Stimulated activated naive CD8-positive, alpha-beta T cell treated with anti-CD3 and anti-CD28 coated beads, Interleukin-15, Interleukin-2, amounts not matched to agents 100 ng/mL and 50 ng/mL, for 24 hours (primary cell): Measurements from ENCODE around the gene SOD3.

Experiments
- H3K27ac Mint-ChIP-seq: one replicate; pipeline ENCODE4 v1.8.0; 2021; ENCODE audit warnings: mild to moderate bottlenecking, mixed read lengths
- H3K27me3 Mint-ChIP-seq: one replicate; pipeline ENCODE4 v1.8.0; 2021; ENCODE audit warnings: mixed read lengths
- H3K36me3 Mint-ChIP-seq: one replicate; pipeline ENCODE4 v1.8.0; 2021; ENCODE audit warnings: low read depth, mixed read lengths
- H3K4me1 Mint-ChIP-seq: one replicate; pipeline ENCODE4 v1.8.0; 2021; ENCODE audit warnings: low read depth, mixed read lengths
- H3K4me3 Mint-ChIP-seq: one replicate; pipeline ENCODE4 v1.8.0; 2021; ENCODE audit warnings: mild to moderate bottlenecking, mixed read lengths
- H3K9me3 Mint-ChIP-seq: one replicate; pipeline ENCODE4 v1.8.0; 2021; ENCODE audit warnings: mixed read lengths

SOD3 gene

DNA sequence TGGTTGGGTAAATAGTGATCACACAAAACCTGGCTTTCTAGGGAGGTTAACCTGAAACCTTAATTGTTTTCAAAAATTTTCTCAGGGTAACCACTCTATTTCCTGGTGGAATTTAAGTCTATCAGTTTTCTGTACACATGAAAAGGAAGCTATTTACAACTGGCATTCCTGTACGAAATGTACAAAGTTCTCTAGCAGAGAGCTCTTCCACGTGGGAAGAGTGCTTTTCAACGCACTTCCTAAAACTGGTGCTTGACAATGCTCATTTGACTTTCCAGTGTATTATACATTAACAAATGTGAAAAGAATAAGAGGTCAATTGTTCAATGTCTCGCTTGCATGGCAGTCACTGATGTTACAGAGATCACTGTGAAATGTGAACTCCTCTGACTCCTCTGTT lies 2.8 kb upstream of the SOD3 start:
- Mint-ChIP-seq H3K4me3 (no peak overlapping the region), H3K36me3 (no peaks in the 10 kb centered on the region), H3K27me3 (peaks cover 11% of the 10 kb centered on the region), H3K27ac (no peak overlapping the region), H3K4me1 (no peaks in the 10 kb centered on the region), H3K9me3 (no peaks in the 10 kb centered on the region)

DNA sequence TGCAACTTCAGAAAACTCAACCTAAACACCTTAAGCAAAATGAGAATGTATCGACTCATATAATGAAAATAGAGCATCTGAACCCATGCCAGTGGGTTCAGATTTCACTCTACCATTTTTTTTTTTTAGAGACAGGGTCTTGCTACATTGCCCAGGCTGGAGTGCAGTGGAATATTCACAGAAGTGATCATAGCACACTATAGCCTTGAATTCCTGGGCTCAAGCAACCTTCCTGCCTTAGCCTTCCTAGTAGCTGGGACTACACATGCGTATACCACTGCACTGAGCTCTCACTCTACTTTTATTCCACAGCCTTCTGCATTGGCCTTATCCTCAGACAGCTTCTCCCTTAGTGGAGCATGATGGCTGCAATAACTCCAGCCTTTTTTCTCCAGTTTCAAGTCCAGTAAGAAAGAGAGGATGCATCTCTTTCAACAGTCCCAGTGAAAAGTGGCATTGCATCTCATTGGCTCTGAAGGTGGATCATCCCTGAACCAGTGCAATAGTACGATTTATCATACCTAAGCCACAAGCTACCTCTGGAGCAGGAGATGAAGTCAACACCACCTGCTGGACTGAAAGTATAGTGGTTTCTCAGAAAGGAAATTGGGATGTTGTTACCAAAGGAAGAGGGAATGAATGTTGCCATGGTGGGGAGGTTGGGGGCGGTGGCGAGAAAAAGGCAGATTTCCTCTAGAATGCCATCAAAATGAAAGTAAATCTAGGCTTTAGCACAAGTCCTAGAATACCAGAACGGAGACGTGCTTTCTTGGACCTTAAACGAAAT lies 2.0 kb upstream of the SOD3 start:
- Mint-ChIP-seq H3K27ac (no peak overlapping the region), H3K4me1 (no peaks in the 10 kb centered on the region), H3K36me3 (no peaks in the 10 kb centered on the region), H3K27me3 (peaks cover 10% of the 10 kb centered on the region), H3K4me3 (no peak overlapping the region), H3K9me3 (no peaks in the 10 kb centered on the region)

DNA sequence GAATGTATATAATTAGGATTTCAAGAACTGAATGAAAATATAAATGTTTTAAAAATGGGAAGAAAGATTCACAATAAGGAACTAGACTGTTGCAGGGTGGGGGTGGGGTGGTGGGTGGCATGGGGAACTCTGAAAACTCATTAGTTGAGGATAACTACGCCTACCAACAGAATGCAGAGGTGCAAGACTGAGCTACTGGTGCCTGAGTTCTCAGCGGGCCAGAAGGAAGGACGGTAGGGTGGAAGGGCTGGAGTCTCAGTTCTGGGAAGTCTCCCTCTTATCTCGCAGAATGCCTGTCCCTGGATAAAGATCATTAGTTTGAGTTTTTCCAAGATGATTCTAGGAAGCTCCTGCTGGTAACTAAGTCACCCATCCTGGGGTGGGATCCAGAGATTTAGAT lies 1.3 kb upstream of the SOD3 start:
- Mint-ChIP-seq H3K4me1 (no peaks in the 10 kb centered on the region), H3K27ac (no peak overlapping the region), H3K36me3 (no peaks in the 10 kb centered on the region), H3K27me3 (peaks cover 16% of the 10 kb centered on the region), H3K9me3 (no peaks in the 10 kb centered on the region), H3K4me3 (no peak overlapping the region)

DNA sequence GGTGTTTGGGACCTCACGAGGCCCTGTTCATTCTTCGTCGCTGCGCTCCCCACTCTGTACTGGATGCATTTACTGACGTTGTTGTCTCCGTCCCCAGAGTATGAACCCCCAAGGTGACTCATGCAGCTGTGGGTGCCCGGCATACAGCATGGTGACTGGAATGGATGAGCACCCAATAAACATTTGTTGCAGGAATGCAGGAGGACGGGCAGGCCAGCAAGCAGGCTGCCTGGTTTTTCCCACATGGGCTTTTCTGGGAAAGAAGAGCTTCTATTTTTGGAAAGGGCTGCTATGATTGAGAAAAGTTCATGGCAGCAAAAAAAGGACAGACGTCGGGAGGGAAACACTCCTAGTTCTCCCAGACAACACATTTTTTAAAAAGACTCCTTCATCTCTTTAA lies 893 bp upstream of the SOD3 start:
- Mint-ChIP-seq H3K36me3 (no peaks in the 10 kb centered on the region), H3K9me3 (no peaks in the 10 kb centered on the region), H3K4me1 (no peaks in the 10 kb centered on the region), H3K27me3 (peaks cover 20% of the 10 kb centered on the region), H3K27ac (no peak overlapping the region), H3K4me3 (no peak overlapping the region)

DNA sequence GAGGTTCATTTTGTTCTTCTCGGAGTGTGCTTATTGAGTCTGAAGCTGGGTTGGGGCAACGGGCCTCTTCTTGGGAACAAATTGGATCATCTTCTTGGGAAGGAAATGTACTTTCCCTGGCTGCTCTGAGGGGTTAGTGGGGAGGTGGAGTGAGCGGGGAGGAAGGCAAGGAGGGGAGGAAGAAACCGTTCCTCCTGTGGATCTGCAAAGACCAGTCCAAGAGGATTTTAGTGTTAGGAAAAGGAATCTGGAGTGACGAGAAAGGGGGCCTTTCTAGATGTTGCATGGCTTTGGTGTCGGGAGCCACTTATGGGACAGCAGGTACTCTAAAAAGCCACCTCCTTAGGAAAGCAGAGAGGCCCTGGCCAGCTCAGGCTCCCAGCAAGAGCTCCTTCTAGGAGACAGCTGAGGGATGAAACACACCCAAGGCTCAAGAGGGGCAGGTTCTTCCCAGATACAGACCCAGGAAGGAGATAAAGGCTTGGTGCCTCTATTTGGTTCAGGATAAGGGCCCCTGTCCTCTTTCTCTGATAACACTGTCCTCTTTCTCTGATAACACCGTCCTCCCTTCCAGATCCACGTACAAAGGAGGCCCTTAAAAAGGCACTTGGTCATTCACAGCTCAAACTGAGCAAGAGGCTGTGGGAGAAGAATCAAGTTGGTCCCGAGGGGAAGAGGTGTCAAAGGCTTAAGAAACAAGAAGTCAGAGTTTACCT lies 451 bp downstream of the SOD3 start:
- H3K36me3 Mint-ChIP-seq: no peaks in the 10 kb centered on the region
- H3K4me1 Mint-ChIP-seq: no peaks in the 10 kb centered on the region
- H3K27me3 Mint-ChIP-seq: peaks cover 27% of the 10 kb centered on the region
- no peak overlapping the region for H3K27ac Mint-ChIP-seq
- H3K9me3 Mint-ChIP-seq: no peaks in the 10 kb centered on the region
- H3K4me3 Mint-ChIP-seq: no peak overlapping the region

DNA sequence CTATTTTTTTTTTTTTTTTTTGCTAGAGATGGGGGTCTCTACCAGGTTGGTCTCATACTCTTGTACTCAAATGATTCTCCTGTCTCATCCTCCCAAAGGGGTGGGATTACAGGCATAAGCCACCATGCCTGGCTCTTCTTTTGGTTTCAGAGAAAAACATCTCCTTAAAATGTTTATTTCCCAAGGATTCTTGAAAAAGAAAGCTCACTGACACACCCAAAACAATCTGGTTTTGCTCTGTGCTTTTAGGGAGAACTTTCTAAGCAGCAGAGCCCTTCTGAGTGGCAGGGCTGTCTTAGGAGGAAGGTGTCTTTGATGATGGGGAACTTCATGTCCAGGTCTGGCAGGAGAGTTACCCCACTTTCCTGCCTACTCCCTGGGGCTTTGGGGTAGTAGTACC lies 1.2 kb downstream of the SOD3 start:
- Mint-ChIP-seq H3K36me3 (no peaks in the 10 kb centered on the region), H3K4me3 (no peak overlapping the region)

DNA sequence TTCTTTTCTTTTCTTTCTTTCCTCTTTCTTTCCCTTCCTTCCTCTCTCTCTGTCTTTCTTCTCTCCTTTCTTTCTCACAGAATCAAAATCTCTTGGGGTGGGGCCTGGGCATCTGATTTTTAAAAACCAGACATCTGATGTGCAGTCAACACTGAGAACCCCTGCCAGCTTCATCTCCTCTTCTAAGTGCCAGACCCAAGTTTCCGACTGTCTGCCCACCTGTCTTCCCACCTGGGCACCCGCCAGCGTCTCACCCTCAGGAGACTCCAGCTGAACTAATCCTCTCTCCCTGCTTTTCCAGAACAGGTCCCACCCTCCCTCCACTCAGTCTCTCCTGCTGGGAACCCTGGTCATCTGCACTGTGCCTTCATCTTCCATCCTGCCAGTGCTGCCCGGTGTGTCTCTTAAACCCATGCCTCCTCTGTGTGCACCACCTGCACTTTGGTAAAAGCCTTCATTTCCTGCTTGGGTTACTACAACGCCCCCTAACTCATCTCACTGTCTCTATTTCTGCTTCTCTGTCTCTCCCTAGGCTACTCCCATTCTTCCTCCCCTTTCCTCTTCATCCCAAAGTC lies 2.8 kb downstream of the SOD3 start:
- Mint-ChIP-seq H3K27me3 (peaks cover 46% of the 10 kb centered on the region), H3K4me1 (no peaks in the 10 kb centered on the region), H3K9me3 (no peaks in the 10 kb centered on the region), H3K36me3 (no peaks in the 10 kb centered on the region), H3K27ac (no peak overlapping the region), H3K4me3 (no peak overlapping the region)

More for the DNA sequence above, 1.2 kb downstream of the SOD3 start:
- H3K4me1 Mint-ChIP-seq: no peaks in the 10 kb centered on the region
- no peak overlapping the region for H3K27ac Mint-ChIP-seq
- no peaks in the 10 kb centered on the region for H3K9me3 Mint-ChIP-seq
- H3K27me3 Mint-ChIP-seq: peaks cover 35% of the 10 kb centered on the region

DNA sequence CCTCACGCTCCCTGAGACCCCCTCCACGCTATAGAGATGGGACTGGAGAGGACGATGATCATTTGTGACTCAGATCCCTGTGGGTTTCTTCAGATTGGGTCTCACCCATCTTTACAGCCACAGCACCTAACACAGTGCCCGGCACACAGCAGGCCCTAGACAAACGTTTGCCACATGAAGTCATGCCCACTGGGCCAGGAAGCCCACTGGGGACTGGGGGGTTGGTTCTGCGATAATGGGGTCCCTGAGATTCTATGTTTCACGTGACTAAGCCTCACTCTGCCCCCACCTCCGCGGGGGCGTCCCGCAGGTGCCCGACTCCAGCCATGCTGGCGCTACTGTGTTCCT lies 3.8 kb downstream of the SOD3 start:
- Mint-ChIP-seq H3K27ac (no peak overlapping the region), H3K9me3 (no peaks in the 10 kb centered on the region), H3K27me3 (peaks cover 50% of the 10 kb centered on the region), H3K36me3 (no peaks in the 10 kb centered on the region), H3K4me3 (no peak overlapping the region), H3K4me1 (no peaks in the 10 kb centered on the region)

DNA sequence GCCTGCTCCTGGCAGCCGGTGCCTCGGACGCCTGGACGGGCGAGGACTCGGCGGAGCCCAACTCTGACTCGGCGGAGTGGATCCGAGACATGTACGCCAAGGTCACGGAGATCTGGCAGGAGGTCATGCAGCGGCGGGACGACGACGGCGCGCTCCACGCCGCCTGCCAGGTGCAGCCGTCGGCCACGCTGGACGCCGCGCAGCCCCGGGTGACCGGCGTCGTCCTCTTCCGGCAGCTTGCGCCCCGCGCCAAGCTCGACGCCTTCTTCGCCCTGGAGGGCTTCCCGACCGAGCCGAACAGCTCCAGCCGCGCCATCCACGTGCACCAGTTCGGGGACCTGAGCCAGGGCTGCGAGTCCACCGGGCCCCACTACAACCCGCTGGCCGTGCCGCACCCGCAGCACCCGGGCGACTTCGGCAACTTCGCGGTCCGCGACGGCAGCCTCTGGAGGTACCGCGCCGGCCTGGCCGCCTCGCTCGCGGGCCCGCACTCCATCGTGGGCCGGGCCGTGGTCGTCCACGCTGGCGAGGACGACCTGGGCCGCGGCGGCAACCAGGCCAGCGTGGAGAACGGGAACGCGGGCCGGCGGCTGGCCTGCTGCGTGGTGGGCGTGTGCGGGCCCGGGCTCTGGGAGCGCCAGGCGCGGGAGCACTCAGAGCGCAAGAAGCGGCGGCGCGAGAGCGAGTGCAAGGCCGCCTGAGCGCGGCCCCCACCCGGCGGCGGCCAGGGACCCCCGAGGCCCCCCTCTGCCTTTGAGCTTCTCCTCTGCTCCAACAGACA lies 4.4 kb downstream of the SOD3 start:
- H3K9me3 Mint-ChIP-seq: no peaks in the 10 kb centered on the region

DNA sequence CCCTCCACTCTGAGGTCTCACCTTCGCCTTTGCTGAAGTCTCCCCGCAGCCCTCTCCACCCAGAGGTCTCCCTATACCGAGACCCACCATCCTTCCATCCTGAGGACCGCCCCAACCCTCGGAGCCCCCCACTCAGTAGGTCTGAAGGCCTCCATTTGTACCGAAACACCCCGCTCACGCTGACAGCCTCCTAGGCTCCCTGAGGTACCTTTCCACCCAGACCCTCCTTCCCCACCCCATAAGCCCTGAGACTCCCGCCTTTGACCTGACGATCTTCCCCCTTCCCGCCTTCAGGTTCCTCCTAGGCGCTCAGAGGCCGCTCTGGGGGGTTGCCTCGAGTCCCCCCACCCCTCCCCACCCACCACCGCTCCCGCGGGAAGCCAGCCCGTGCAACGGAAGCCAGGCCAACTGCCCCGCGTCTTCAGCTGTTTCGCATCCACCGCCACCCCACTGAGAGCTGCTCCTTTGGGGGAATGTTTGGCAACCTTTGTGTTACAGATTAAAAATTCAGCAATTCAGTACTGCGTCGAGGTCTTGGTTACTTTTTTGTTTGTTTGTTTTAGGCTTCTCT lies 5.0 kb downstream of the SOD3 start:
- Mint-ChIP-seq H3K27ac (no peak overlapping the region), H3K36me3 (no peaks in the 10 kb centered on the region), H3K27me3 (peaks cover 53% of the 10 kb centered on the region), H3K4me3 (no peak overlapping the region), H3K9me3 (no peaks in the 10 kb centered on the region), H3K4me1 (no peaks in the 10 kb centered on the region)

More for the DNA sequence above, 4.4 kb downstream of the SOD3 start:
- Mint-ChIP-seq H3K4me3 (no peak overlapping the region), H3K4me1 (no peaks in the 10 kb centered on the region), H3K36me3 (no peaks in the 10 kb centered on the region), H3K27me3 (peaks cover 53% of the 10 kb centered on the region), H3K27ac (no peak overlapping the region)

DNA sequence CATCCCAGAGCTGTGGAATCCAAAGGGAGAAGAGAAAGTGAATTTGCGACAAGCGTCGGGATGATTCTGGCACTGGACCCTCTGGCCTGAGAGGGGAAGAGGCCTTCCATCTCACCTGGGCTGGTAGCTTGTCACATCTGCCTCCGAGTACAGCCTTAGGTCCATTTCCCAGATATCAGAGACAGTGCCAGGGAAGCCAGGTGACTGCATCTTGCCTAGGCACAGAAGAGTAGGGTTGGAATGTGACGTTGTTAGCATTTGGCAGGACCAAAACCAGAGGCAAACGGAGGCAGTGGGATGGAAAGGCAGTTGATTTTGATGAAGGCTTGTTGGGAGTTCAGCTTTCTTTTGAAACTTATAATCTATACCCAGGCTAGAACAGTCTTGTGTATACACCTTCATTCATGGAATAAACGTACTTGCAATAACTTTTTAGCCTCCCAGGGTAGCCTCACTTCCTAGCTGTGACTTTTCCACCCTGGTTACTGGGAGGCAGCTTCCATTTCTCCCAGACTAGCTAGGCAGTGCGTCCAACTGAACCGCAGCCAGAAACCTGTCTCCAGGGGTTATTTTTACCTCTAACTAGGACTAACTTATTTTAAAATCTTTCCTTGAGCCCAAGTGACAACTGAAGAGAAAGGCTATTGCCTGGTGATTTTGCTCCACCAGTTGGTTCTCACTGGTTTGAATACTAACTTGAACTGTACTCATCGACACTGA lies 5.9 kb downstream of the SOD3 start:
- H3K27ac Mint-ChIP-seq: no peak overlapping the region
- H3K36me3 Mint-ChIP-seq: no peaks in the 10 kb centered on the region
- H3K4me1 Mint-ChIP-seq: no peaks in the 10 kb centered on the region
- peaks cover 50% of the 10 kb centered on the region for H3K27me3 Mint-ChIP-seq
- no peaks in the 10 kb centered on the region for H3K9me3 Mint-ChIP-seq
- no peak overlapping the region for H3K4me3 Mint-ChIP-seq

DNA sequence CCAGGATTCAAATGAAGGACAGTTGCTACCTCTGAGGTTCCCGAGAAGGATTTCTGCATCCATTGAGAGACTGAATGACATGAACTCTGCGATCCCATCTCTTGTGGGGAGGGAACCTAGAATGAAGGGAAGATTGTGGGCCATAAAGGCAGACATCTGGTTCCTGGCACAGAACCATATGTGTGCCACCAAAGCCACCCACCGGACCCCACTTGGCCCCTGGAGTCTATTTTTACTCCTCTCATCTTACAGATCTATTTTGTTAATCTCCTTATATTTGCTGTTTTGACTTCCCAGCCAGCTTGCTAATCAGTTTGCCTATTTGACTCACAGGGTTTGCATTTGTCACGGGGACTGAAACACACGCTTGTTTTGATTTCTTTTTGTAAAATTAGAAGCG lies 7.3 kb downstream of the SOD3 start:
- H3K4me3 Mint-ChIP-seq: no peak overlapping the region
- H3K27ac Mint-ChIP-seq: no peak overlapping the region
- H3K27me3 Mint-ChIP-seq: peaks cover 46% of the 10 kb centered on the region

DNA sequence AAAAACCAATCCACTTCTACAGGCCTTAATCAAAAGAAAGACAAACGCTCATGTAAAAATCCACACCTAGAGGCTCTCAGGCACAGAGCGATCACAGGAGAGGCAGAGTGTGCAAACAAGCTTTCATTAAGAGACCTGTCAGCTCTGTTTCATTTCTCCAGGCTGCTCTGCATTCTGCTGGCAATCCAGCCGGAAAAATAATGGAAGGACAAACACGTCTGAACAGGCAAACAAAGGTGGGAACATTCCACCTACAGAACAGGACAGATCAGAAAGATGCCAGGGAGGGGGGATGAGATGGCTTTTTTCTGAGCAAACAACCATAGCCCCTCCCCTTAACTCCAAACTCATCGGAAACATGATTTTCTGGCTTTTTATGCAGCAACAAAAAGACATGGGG lies 9.7 kb downstream of the SOD3 start:
- H3K4me3 Mint-ChIP-seq: no peak overlapping the region
- H3K36me3 Mint-ChIP-seq: no peaks in the 10 kb centered on the region
- peaks cover 33% of the 10 kb centered on the region for H3K27me3 Mint-ChIP-seq
- H3K4me1 Mint-ChIP-seq: no peaks in the 10 kb centered on the region
- H3K27ac Mint-ChIP-seq: no peak overlapping the region
- no peaks in the 10 kb centered on the region for H3K9me3 Mint-ChIP-seq

More for the DNA sequence above, 7.3 kb downstream of the SOD3 start:
- Mint-ChIP-seq H3K9me3 (no peaks in the 10 kb centered on the region), H3K4me1 (no peaks in the 10 kb centered on the region), H3K36me3 (no peaks in the 10 kb centered on the region)

DNA sequence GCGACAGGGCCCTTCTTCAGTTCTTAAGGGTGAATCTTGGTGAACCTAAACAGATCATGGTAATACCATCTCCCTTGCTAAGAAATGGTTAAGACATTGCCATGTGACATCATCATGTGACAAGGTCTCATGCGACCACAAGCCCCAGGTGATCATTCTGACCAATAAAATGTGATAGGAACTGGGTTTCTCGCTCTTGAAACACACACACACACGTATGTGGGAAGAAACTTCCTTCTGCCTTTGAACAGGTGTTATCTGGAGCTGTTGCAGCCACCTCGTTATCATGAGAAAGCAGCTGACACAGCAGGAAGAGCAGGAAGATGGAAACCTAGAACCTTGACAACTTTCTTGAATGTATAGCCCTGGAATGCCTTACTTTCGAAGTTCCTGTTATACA lies 10.2 kb downstream of the SOD3 start:
- H3K36me3 Mint-ChIP-seq: no peaks in the 10 kb centered on the region
- H3K9me3 Mint-ChIP-seq: no peaks in the 10 kb centered on the region
- H3K4me3 Mint-ChIP-seq: no peak overlapping the region
- H3K4me1 Mint-ChIP-seq: no peaks in the 10 kb centered on the region
- H3K27ac Mint-ChIP-seq: no peak overlapping the region
- H3K27me3 Mint-ChIP-seq: peaks cover 29% of the 10 kb centered on the region
